Mucosa of stomach (tissue), 1 donor: ENCODE results near the gene DLG2.

Source experiments
- H3K27me3 ChIP-seq: one replicate; pipeline ENCODE4 v1.7.0; 2013; ENCODE audit warnings: mild to moderate bottlenecking, low read length; ENCODE audit not compliant: control insufficient read depth, insufficient read depth
- H3K36me3 ChIP-seq: one replicate; pipeline ENCODE4 v1.7.0; 2013; ENCODE audit warnings: low read length; ENCODE audit not compliant: control insufficient read depth, insufficient read depth
- H3K4me1 ChIP-seq: one replicate; pipeline ENCODE4 v1.7.0; 2013; ENCODE audit warnings: mild to moderate bottlenecking, low read length; ENCODE audit not compliant: control insufficient read depth, insufficient read depth
- H3K4me3 ChIP-seq: one replicate; pipeline ENCODE4 v1.7.0; 2013; ENCODE audit warnings: low read length
- H3K9ac ChIP-seq: one replicate; pipeline ENCODE4 v1.7.0; 2013; ENCODE audit warnings: mild to moderate bottlenecking, low read length, moderate library complexity
- H3K9me3 ChIP-seq: one replicate; pipeline ENCODE4 v1.7.0; 2013; ENCODE audit warnings: mild to moderate bottlenecking, low read length, moderate library complexity; ENCODE audit not compliant: control insufficient read depth
- donor health status: Pancreatic carcinoma.

The DLG2 gene

DNA sequence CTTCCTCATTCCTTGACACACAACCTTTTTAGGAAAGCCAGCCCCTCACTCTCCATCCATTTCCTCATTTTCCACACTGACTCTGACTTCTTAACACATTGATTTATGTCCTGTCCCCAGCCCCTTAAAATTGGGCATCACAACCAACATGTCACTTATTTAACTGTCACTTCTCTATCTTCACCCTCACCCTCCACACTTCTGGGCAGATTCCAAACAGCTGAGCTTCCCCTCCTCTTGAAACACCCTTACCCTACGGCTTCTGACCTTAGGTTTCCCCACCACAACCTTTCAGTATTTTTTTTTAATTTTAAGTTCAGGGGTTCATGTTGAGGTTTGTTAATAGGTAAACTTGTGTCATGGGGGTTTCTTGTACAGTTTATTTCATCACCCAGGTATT, 696.3 kb downstream of the DLG2 start:
- Histone ChIP-seq H3K36me3 (no peaks in the 10 kb centered on the region), H3K9me3 (no peaks in the 10 kb centered on the region), H3K27me3 (no peaks in the 10 kb centered on the region), H3K4me1 (no peaks in the 10 kb centered on the region), H3K9ac (no peak overlapping the region), H3K4me3 (no peak overlapping the region)

- Histone ChIP-seq H3K9me3 (no peaks in the 10 kb centered on the region), H3K4me1 (no peaks in the 10 kb centered on the region), H3K9ac (no peak overlapping the region), H3K4me3 (no peak overlapping the region), H3K36me3 (no peaks in the 10 kb centered on the region), H3K27me3 (no peaks in the 10 kb centered on the region)
Observed at GRCh38 chr11:84929738-84930137, 697.4 kb downstream of the DLG2 start.

- Histone ChIP-seq H3K36me3 (no peaks in the 10 kb centered on the region), H3K4me3 (no peak overlapping the region), H3K4me1 (no peaks in the 10 kb centered on the region), H3K9me3 (no peaks in the 10 kb centered on the region), H3K9ac (no peak overlapping the region), H3K27me3 (no peaks in the 10 kb centered on the region)
Observed at GRCh38 chr11:84924154-84924692, 702.9 kb downstream of the DLG2 start.

- no peaks in the 10 kb centered on the region for H3K27me3 ChIP-seq
- no peaks in the 10 kb centered on the region for H3K9me3 ChIP-seq
- no peak overlapping the region for H3K9ac ChIP-seq
- H3K4me3 ChIP-seq: no peak overlapping the region
- H3K36me3 ChIP-seq: no peaks in the 10 kb centered on the region
- no peaks in the 10 kb centered on the region for H3K4me1 ChIP-seq
Observed at GRCh38 chr11:84923489-84923888, 703.7 kb downstream of the DLG2 start.

DNA sequence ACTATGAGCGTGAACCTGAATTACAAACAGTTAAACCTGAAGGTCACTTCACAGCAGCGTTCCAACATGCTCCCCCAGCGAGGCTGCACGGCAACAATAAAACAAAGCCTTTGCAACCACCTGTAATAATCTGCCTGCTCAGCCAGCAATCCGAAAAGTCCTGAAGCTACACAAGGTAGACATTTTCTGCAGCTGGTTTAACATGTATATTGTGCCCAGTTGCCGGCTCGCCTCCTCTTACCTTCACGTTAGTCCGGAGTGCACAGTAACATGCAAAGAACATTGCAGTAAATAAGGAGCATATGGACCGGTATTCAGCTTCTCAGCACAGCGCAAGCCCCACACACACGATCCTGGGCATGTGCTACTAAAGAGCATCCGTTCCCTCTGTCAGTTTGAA, 704.3 kb downstream of the DLG2 start:
- H3K9ac ChIP-seq: no peak overlapping the region
- H3K4me3 ChIP-seq: no peak overlapping the region
- no peaks in the 10 kb centered on the region for H3K9me3 ChIP-seq
- no peaks in the 10 kb centered on the region for H3K27me3 ChIP-seq
- H3K36me3 ChIP-seq: no peaks in the 10 kb centered on the region
- H3K4me1 ChIP-seq: no peaks in the 10 kb centered on the region

GRCh38 chr11:84922212-84922805, 704.8 kb downstream of the DLG2 start:
- no peak overlapping the region for H3K4me3 ChIP-seq
- no peaks in the 10 kb centered on the region for H3K36me3 ChIP-seq
- H3K4me1 ChIP-seq: no peaks in the 10 kb centered on the region
- no peaks in the 10 kb centered on the region for H3K9me3 ChIP-seq
- H3K9ac ChIP-seq: no peak overlapping the region
- H3K27me3 ChIP-seq: no peaks in the 10 kb centered on the region

GRCh38 chr11:84914511-84914910, 712.6 kb downstream of the DLG2 start:
- H3K9ac ChIP-seq: no peak overlapping the region
- no peaks in the 10 kb centered on the region for H3K36me3 ChIP-seq
- H3K4me1 ChIP-seq: no peaks in the 10 kb centered on the region
- no peaks in the 10 kb centered on the region for H3K27me3 ChIP-seq
- no peak overlapping the region for H3K4me3 ChIP-seq
- no peaks in the 10 kb centered on the region for H3K9me3 ChIP-seq

- H3K9me3 ChIP-seq: no peaks in the 10 kb centered on the region
- H3K9ac ChIP-seq: no peak overlapping the region
- no peak overlapping the region for H3K4me3 ChIP-seq
- H3K27me3 ChIP-seq: no peaks in the 10 kb centered on the region
- H3K4me1 ChIP-seq: no peaks in the 10 kb centered on the region
- H3K36me3 ChIP-seq: no peaks in the 10 kb centered on the region
Observed at GRCh38 chr11:84909740-84910139, 717.4 kb downstream of the DLG2 start.

- H3K9me3 ChIP-seq: no peaks in the 10 kb centered on the region
- no peaks in the 10 kb centered on the region for H3K36me3 ChIP-seq
- H3K4me3 ChIP-seq: no peak overlapping the region
- no peak overlapping the region for H3K9ac ChIP-seq
- H3K27me3 ChIP-seq: no peaks in the 10 kb centered on the region
- H3K4me1 ChIP-seq: no peaks in the 10 kb centered on the region
Observed at GRCh38 chr11:84906995-84907394, 720.1 kb downstream of the DLG2 start.

DNA sequence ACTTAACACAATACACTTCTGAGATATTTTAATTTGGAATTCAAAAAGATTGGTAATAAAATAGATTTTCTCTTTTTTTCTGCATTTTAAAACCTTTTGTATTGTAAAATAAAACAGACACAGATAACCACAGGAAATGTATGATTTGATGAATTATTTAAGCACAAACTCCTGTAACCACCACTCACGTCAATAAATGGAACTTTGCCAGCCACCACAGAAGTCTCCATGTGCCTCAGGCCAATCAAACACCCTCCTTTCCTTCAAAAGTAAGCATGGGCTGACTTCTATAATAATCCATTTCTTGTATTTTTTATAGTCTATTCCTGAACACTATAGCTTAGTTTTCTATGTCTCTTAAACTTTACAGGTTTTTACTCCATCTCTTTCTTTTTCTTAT, 721.7 kb downstream of the DLG2 start:
- Histone ChIP-seq H3K4me3 (no peak overlapping the region), H3K9me3 (no peaks in the 10 kb centered on the region), H3K36me3 (no peaks in the 10 kb centered on the region), H3K27me3 (no peaks in the 10 kb centered on the region), H3K9ac (no peak overlapping the region), H3K4me1 (no peaks in the 10 kb centered on the region)

- Histone ChIP-seq H3K36me3 (no peaks in the 10 kb centered on the region), H3K4me1 (no peaks in the 10 kb centered on the region), H3K9ac (no peak overlapping the region), H3K4me3 (no peak overlapping the region), H3K9me3 (no peaks in the 10 kb centered on the region), H3K27me3 (no peaks in the 10 kb centered on the region)
Observed at GRCh38 chr11:84902445-84902844, 724.7 kb downstream of the DLG2 start.

DNA sequence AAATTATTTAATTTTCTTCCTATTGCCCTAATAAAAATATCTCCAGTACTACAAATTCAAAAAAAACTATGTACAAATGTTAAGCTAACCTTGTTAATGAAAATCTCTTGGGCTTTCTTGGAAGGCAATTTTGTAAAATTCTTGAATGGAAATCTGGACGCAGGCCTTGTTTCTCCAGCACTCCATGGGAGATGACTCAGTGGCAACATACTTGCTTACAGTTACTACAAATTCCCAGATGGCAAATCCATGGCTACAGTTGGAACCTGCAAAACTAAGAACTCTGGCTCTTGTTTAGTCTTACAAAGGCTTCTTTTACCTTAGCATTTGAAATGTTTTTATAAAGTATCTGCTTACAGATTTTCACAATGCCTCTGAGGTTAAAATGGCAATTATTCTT, 725.2 kb downstream of the DLG2 start:
- no peak overlapping the region for H3K9ac ChIP-seq
- H3K36me3 ChIP-seq: no peaks in the 10 kb centered on the region
- H3K9me3 ChIP-seq: no peaks in the 10 kb centered on the region
- H3K4me1 ChIP-seq: no peaks in the 10 kb centered on the region
- no peaks in the 10 kb centered on the region for H3K27me3 ChIP-seq
- H3K4me3 ChIP-seq: no peak overlapping the region

DNA sequence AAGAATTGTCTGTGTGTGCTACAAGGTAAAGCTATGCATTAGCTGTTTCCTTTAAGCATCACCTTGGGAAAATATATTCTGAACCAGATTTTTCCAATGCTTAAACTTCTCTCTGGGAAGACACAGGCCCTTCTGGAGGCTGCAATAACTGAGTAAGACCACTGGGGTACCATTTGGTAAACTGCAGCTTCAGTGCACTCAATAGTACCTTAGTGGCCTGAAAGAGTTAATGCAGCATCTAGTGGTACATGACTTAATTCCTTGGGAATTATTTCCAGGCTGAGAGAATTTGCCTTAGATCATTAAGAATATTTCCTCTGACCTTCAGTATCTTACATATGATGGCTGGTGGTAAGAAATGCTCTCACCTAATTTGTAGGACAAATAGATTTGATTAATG, 727.4 kb downstream of the DLG2 start:
- Histone ChIP-seq H3K27me3 (no peaks in the 10 kb centered on the region), H3K9ac (no peak overlapping the region), H3K4me1 (no peaks in the 10 kb centered on the region), H3K9me3 (no peaks in the 10 kb centered on the region), H3K4me3 (no peak overlapping the region), H3K36me3 (no peaks in the 10 kb centered on the region)
